GM12873 (cell line): ENCODE data around the gene SUDS3.

Experiments
- CTCF ChIP-seq: IDR thresholded peaks from 2 replicates; pipeline ENCODE4 v1.5.1; 2012; ENCODE audit warnings: low read depth, mild to moderate bottlenecking, moderate library complexity, low read length, control low read depth; ENCODE audit not compliant: insufficient read depth; ENCODE audit errors: missing control alignments

Gene SUDS3

GRCh38 chr12:118402251-118402650, 25.9 kb downstream of the SUDS3 start:
- no peak for TF ChIP-seq CTCF

DNA sequence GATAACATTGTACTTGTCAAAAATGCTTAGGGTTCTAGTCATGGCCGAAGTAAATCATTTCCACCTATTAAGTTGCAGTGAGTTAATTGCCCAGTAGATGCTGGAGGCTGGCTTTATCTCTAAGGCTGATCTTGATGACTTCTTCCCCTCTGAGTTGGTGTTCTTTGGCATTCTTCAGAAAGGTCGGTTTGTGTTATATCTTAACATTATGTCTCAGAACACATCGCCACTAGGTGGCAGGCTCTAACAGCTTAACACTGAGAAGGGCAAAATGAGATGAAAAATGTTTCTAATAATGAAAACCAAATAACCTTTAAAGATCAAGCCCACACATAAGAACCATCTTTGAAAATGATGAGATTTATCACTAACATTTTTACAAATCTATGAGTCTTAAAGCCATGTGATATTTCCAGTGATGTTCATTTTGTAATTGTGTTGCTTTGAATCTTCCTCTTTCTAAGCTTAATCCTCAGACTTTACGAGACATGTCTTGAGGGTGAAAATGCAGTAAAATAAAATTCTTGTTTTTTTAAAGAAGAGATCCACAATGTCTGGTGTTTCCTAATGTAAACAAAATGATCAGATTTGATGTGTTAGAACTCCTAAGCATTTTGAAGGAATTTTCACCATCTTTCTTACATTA, 28.6 kb downstream of the SUDS3 start:
- peak; percentile 72 for TF ChIP-seq CTCF

DNA sequence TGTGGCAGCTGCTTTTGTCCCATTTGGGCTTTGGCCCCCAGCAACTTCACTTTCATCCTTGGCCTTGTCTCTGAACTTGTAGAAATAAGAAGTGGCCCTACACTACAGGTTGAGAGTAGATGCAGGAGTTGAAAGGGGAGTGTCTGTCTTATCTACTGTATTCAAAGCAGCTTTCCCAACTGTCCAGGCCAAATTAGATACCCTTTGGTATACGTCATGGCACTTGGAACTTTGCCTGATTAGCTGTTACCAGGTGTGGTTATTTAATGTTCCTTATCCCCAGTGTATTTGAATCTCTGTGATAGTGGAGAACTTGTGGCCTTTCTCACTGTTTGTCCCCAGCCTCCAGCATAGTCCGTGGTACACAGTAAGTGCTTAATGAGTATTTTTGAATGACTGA, 33.5 kb downstream of the SUDS3 start:
- TF ChIP-seq CTCF: no peak

DNA sequence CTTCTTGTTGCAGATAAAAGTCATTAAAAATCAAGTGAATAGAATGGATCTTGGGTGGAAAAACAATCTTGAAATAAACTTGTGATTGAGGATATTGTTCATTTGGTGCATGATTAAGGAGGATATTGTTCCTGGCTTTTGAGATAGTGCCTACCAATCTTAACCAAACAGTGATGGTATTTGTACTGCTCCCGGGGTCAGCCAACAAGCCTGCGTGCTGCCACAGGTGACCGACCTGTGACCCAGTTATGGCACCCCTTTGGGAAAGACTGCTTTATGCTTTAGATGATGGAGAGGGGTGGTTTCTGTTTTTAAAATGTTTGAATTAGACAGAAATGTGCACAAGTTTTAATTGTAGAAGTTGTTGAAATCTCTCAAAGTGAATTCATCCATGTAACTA, 41.6 kb downstream of the SUDS3 start:
- no peak for TF ChIP-seq CTCF

DNA sequence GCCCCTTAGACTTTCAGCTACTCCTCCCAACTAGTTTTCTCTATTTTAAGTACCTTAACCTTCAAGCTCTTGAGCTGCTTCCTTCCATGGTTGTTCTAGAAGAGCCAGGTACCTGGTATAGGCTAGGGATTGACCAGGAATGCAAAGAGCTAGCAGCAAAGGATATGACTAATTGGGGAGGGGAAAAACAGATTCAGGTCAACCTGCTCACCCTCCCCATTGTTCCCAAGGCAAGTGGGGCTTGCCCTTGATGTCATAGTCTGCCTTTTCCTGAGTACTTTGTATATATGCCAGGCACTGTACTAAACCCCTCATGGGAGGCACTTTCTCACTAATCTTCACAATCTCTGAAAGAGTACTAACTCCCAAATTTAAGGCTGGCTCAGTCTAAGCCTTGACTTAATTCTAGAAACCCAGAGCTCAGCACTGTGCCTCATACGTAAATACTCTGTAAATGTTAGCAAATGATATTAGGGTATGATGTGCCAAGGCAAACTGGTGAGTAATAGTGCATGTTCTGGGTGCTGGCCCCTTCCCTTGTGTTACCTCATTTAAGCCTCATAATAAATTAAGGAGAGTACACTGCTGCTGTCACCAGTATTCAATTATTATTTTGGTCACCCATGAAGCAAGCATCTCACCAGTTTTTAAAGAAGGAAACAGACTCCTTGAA, 42.2 kb downstream of the SUDS3 start:
- TF ChIP-seq CTCF: no peak

DNA sequence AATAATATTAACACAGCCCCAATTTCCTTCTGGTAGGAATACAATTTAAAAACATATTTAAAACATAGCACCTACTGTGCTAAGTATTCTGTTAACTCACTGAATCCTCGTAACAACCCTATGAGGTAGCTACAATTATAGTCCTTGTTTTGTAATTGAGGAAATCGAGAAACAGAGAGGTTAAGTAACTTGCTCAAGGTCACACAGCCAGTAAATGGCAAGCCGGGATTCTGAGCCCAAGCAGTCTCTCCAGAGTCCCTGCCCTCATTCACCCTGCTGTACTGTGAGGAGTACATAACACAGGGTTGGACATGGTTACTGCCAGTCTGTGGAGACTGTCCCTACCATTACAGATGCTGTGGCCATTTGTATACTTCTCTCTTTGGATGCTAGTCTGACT, 44.3 kb downstream of the SUDS3 start:
- no peak for TF ChIP-seq CTCF

DNA sequence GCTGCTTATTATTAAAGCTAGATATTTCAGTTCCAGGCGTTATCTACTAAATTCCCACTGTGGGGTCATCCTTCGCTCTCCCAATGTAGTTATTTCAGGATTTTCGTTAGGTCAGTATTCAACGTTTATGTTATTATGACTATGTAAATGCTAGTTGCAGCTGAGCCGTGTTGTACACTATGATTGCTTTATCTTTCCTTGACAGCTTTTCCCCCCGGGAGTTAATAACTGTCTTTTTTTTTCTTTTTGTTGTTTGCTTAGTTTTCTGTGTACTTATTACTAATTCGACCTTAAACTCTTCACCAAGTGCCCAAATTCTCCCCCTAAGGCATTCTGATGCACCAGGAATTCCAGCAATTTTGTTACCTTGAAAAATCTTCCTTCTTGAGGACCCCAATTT, 48.5 kb downstream of the SUDS3 start:
- no peak for TF ChIP-seq CTCF
